ENCODE measurements around the gene EPN3.

Gene EPN3

DNA sequence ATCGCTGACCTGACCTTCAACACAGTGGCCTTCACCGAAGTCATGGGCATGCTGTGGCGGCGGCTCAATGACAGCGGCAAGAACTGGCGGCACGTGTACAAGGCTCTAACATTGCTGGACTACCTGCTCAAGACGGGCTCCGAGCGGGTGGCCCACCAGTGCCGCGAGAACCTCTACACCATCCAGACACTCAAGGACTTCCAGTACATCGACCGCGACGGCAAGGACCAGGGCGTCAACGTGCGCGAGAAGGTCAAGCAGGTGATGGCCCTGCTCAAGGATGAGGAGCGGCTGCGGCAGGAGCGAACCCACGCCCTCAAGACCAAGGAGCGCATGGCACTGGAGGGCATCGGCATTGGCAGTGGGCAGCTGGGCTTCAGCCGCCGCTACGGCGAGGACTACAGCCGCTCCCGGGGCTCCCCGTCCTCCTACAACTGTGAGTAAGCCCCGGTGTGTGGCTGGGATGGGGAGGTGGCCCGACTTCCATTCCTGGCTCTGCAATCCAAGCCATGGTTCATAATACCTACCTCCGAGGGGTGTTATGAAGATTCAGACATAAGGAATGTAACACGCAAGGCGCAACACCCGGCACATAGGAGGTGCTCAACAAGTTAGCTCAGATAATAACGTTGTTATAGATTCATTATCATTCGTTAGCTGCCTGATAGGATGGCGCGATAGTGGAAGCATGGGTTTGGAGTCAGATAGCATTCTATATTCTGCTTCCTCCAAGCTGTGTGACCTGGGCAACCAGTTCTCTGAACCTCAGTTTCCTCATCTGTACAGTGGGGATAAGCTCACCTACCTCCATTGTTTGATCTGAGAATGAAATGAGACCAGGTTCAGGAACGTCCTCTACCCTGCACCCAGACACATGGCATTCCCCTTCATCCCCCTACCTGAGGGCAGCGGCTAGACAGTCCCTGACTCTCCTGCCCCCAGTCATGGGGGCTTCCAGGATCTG lies 4.4 kb downstream of the EPN3 start:
- DNase-seq = no peak

- no peak for DNase-seq
These were observed 5.4 kb downstream of the EPN3 start for GRCh38 chr17:50537721-50538548.

DNA sequence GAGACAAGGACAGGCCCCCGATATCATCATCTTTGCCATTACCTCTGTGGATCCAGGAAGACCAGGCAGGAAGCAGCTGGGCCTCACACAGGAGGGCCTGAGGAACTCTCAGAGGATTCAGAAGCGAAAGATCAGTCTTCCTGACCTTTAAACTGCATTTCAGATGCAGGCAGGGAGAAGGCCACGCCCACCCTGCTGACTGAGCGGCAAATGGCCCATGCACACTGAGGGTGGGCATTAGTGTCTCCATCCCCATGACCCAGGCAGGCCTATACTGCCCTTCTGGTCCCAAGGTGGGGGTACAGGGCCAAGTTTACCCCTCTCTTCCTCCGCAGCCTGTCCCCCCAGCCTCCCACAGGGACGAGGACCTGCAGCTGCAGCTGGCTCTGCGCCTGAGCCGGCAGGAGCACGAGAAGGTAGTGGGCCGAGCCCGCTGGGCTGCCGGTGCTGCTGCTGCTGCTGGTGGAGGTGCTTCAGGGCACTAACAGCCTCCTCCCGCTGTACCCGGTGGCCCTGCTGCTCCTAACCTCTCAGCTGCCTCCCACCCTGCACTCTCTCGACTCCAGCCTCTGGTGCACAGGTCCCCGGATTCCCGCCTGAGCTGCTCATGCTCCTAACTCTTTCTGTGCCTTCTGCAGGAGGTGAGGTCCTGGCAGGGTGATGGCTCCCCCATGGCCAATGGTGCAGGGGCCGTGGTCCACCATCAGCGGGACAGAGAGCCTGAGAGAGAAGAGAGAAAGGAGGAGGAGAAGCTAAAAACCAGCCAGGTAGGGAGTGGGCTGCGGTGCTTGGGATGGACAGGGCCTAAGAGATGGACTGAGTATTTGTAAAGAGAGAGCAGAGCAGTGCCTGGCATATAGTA lies 6.2 kb downstream of the EPN3 start:
- DNase-seq = no peak

DNA sequence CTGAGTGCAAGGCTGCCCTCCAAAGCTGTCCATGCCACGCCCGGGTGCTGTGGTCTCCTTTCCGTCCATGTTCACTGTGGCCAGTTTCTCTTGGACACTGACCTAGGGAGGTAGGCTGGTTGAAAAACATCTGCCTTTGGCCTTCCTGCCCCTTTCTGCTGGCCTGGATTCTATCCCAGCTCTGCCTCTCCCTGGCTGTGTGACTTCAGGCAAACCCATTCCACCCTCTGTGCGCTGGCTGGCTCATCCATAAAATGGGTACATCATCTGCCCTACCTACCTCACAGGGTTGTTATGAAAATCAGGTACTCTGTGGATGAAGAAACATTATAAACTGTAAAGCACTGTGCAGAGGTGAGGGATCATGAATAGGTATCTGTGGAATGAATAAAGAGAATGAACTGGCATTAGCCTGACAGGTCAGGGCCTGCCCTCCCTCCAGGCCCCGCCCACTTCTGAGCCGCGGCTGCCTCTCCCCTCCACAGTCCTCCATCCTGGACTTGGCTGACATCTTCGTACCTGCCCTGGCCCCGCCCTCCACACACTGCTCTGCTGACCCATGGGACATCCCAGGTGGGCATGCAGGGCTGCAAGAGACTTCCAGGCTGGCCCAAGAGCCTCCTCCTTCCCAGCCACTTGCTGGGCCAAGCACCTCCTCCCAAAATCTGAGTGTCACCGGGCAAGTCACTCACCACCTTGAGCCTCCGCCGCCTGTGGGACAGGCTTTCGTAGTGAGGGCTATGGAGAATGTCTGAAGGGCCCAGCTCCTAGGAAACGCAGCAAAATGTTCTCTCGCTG lies 7.4 kb downstream of the EPN3 start:
- DNase-seq = no peak

DNA sequence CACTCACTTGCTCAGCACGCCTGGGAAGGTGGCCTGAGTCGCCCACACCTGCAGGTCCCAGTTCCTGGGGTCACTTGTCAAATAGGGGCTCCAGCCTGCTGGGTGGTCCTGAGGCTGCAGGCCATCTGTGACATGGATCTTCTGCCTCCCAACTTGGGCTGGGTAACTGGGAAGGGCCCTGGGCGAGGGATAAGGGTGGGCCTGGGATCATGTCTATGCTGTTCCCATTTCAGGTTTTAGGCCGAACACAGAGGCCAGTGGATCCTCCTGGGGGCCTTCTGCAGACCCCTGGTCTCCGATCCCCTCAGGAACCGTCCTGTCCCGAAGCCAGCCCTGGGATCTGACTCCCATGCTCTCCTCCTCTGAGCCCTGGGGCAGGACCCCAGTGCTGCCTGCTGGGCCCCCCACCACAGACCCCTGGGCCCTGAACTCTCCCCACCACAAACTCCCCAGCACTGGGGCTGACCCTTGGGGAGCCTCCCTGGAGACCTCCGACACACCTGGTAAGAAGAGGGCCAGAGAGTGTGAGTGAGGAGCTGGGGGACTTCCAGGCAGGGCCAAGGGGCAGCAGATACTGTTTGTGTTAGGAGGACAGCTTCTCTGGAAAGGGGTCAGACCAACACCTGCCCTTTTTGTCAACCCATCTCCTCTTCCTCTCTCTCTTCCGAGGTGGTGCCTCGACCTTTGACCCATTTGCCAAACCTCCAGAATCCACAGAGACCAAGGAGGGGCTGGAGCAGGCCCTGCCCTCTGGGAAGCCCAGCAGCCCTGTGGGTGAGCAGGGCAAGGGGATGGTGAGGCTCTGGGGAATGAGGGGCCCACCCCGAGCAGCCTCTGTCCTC lies 8.2 kb downstream of the EPN3 start:
- DNase-seq = no peak

DNA sequence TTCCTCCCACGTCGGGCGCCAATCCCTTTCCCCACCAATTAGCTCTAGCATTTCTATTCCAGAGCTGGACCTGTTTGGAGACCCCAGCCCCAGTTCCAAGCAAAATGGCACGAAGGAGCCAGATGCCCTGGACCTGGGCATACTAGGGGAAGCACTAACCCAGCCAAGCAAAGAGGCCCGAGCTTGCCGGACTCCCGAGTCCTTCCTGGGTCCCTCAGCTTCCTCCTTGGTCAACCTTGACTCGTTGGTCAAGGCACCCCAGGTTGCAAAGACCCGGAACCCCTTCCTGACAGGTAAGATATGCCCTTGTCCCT lies 8.8 kb downstream of the EPN3 start:
- DNase-seq = no peak

- peak; percentile 77 for DNase-seq
These were observed 9.5 kb downstream of the EPN3 start for GRCh38 chr17:50541716-50542688.

DNA sequence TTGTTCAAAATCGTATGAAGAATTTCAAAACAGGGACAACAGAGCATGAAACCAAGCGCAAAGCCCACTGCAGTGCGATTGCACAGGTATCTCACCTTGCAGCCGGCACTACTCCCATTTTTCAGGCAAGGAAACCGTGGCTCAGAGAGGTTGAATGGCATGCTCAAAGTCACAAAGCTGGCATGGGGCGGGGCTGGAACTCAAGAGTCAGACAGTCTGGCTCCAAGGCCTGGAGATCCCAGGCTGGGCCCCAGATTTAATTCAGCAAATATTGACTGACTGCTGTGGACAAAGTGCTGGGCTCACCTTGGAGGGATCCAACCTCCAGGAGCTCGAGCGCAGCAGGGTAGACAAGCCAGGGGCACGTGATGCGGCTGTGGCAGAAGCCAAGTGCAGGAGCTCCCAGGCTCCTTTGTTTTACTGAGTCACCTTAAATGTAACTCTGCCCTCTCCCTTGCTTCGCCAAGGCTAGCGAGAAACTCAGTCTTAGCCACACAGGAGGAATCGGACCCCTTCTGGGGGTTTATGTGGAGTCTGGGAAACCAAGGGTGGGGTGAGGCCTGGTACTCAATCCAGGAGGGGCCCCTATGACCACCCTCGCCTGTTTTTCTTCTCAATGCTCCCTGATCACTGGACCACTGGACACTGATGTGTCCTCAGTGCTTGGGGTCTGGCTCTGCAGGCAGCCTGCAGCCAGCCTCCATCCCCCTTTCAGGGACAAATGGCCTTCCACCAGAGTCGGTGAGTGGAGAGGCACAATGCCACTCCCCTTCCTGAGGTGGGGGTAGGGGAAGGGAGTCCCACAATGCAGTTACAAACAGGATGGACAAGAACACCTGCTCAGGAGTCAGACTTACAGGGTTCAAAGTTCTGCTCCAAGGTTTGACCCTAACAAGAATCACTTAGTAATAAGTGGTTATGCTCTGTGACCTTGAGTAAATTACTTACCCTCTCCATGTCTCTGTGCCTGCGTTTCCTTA lies 10.6 kb downstream of the EPN3 start:
- no peak for DNase-seq

GRCh38 chr17:50544516-50544915 lies 12.0 kb downstream of the EPN3 start:
- DNase-seq = no peak

DNA sequence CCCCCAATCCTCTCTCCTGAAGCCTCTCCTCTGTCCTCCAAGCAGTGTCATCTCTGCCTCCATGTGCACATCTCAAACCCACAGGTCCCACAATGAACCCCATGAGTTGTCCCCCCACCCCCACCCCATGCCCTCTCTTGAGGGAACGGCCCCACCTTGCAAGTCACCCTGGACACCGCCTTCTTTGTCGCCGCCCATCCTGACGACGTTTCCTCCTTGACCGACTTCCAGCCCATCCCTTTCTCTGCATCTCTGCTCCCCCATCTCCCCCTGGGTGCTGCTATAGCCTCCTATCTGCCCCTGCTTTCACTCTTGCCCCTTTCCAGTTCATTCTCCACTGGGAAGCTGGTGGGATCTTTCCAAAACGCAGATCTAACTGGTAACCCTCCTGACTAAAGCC lies 12.8 kb downstream of the EPN3 start:
- no peak for DNase-seq

GRCh38 chr17:50546701-50547034 lies 14.1 kb downstream of the EPN3 start:
- DNase-seq = no peak

- peak; percentile 87 for DNase-seq
These were observed 14.7 kb downstream of the EPN3 start, which contains the start of gene SPATA20 for GRCh38 chr17:50547035-50547735. SPATA20 (plus strand) TSS chr17:50547174; CDS start chr17:50547209, 35 bp downstream.

GRCh38 chr17:50547736-50548083 lies 15.2 kb downstream of the EPN3 start:
- DNase-seq = no peak

GRCh38 chr17:50548831-50549230 lies 16.3 kb downstream of the EPN3 start:
- no peak for DNase-seq

DNA sequence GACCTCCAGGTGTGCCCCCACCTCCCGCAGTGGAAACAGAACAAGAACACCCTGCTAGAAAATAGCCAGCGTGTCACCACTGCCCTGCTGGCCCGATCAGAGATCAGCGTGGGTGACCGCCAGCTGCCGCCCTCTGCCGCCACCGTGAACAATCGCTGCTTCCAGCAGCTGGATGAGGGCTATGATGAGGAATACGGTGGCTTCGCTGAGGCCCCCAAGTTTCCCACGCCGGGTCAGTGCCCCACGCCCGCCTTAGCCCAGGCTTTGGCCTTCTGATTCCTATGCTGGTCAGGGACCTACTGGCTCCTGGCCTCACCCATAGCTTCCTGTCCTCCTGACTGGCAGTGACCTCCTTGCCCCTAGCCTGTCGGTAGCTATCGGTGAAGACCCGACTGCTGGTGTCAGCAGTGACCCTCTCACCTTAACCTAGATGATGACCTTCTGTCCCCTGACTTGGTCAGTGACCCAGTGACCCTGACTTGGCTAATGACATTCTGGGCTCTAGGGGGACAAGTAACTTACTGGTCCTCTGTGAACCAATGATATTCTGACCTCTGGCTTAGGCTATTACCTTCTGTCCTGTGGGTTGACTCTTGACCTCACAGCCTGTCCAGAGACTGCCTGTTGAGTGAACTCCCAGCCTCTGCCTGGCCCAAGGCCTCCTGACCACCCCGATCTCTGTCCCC lies 16.9 kb downstream of the EPN3 start:
- no peak for DNase-seq

DNA sequence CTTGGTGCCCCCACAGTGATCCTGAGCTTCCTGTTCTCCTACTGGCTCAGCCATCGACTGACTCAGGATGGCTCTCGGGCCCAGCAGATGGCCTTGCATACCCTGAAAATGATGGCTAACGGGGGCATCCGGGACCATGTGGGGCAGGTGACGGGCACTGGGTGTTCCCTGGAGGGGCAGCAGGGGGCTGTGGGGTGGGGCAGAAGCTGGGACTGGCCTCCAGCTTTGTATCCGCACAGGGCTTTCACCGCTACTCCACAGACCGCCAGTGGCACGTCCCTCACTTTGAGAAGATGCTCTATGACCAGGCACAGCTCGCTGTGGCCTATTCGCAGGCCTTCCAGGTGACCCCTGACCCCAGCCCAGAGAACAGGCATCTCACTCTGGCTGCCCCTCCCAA lies 17.4 kb downstream of the EPN3 start:
- DNase-seq = no peak

- peak; percentile 76 for DNase-seq
These were observed 18.3 kb downstream of the EPN3 start for GRCh38 chr17:50550661-50551432.

Data from fibroblast of skin of right quadriceps (primary cell).